CD4-positive, alpha-beta T cell (primary cell): ENCODE results near the gene KRT39. TPM values are rescaled to one million over a fixed set of nuclear protein-coding genes. Genes with fewer than 3 reads are reported as not detected.
A peak's percentile ranks its signal among the peaks of the same experiment; 100 is the strongest.

Experiments
- ATAC-seq: fragments of 200-7000 bp; cut with Tn5 transposase; one replicate; pipeline ENCODE4 v1.10.0; 2022; ENCODE audit warnings: mild to moderate bottlenecking; ENCODE audit not compliant: poor library complexity
- CTCF ChIA-PET: fragments of 350-600 bp; sonication (Branson Sonifier 250); formaldehyde crosslinking; loops from one replicate; lab custom pipeline; 2021; ENCODE audit warnings: antibody characterized with exemption, inconsistent platforms; lab: Charles Lee
- POLR2A ChIA-PET: fragments of 350-600 bp; sonication (Branson Sonifier 250); formaldehyde crosslinking; loops from one replicate; lab custom pipeline; 2021; ENCODE audit warnings: antibody characterized with exemption, inconsistent platforms; lab: Charles Lee
- DNase-seq, 14 experiments: peaks; one replicate each; pipeline ENCODE4 v3.0.0-alpha.2; 2013 to 2020; ENCODE audit warnings: mixed read lengths in 2 of 14
- H3K27ac ChIP-seq, 2 donors: one replicate each; pipeline versions ENCODE4 v1.5.1 to v1.7.0; 2013; ENCODE audit warnings: low read length in 2 of 2, low read depth in 1 of 2, mild to moderate bottlenecking in 1 of 2
- H3K27me3 ChIP-seq, 2 experiments: 1 replicate in 1 of 2; 2 replicates in 1 of 2; pipeline versions ENCODE4 v1.6.1 to v1.7.0; 2013; ENCODE audit warnings: low read length in 2 of 2, control low read depth in 1 of 2, mild to moderate bottlenecking in 1 of 2, moderate library complexity in 1 of 2; ENCODE audit not compliant: insufficient read depth in 2 of 2, control insufficient read depth in 1 of 2
- H3K36me3 ChIP-seq: one replicate; pipeline ENCODE4 v1.6.1; 2013; ENCODE audit warnings: low read length, control low read depth; ENCODE audit not compliant: insufficient read depth
- H3K4me1 ChIP-seq: one replicate; pipeline ENCODE4 v1.6.1; 2013; ENCODE audit warnings: low read length, control low read depth; ENCODE audit not compliant: insufficient read depth
- H3K4me3 ChIP-seq: one replicate; pipeline ENCODE4 v1.5.1; 2013; ENCODE audit warnings: mild to moderate bottlenecking, low read length, moderate library complexity
- H3K9me3 ChIP-seq, 2 experiments: 1 replicate in 1 of 2; 2 replicates in 1 of 2; pipeline versions ENCODE4 v1.6.1 to v1.7.0; 2013; ENCODE audit warnings: low read length in 2 of 2, mild to moderate bottlenecking in 2 of 2, control low read depth in 1 of 2, moderate library complexity in 1 of 2; ENCODE audit not compliant: control insufficient read depth in 1 of 2, insufficient read depth in 1 of 2
- H3K27ac Mint-ChIP-seq: one replicate; pipeline ENCODE4 v1.8.0; 2020; ENCODE audit warnings: mixed read lengths
- H3K27me3 Mint-ChIP-seq: one replicate; pipeline ENCODE4 v1.8.0; 2021; ENCODE audit warnings: mixed read lengths
- H3K36me3 Mint-ChIP-seq: one replicate; pipeline ENCODE4 v1.8.0; 2021; ENCODE audit warnings: low read depth, mixed read lengths
- H3K4me1 Mint-ChIP-seq: one replicate; pipeline ENCODE4 v1.8.0; 2021; ENCODE audit warnings: low read depth, mixed read lengths
- H3K4me3 Mint-ChIP-seq: one replicate; pipeline ENCODE4 v1.8.0; 2020; ENCODE audit warnings: mild to moderate bottlenecking, mixed read lengths
- H3K9me3 Mint-ChIP-seq: one replicate; pipeline ENCODE4 v1.8.0; 2020; ENCODE audit warnings: mixed read lengths
- intact Hi-C, 2 experiments: fragments of 100-400 bp; cut with DNase I in 1 of 2; cut with micrococcal nuclease in 1 of 2; formaldehyde crosslinking; loops; one replicate each; pipeline versions ENCODE4 v1.15.1 to v1.9.0; 2023 to 2025; cut with DNase I, micrococcal nuclease
- total RNA-seq, 174 experiments: library from RNA in 2 of 174; stranded (reverse) in 2 of 174; gene quantifications; one replicate each; pipeline ENCODE4 v1.2.3 and lab custom pipeline; 2021 to 2026
- TF ChIP-seq, protein P1 (sequence below): fragments of 200-600 bp; IDR thresholded peaks from one replicate; pipeline ENCODE4 v1.8.0; 2022; ENCODE audit warnings: antibody characterized with exemption, mild to moderate bottlenecking

Gene KRT39
- total RNA-seq, 2 experiments from 2014 or later: not detected

- Histone ChIP-seq H3K4me3 (no peak overlapping the region), H3K4me1 (no peaks in the 10 kb centered on the region), H3K27ac (no peak overlapping the region), H3K27me3 (no peaks in the 10 kb centered on the region), H3K9me3 (no peaks in the 10 kb centered on the region), H3K36me3 (no peaks in the 10 kb centered on the region)
- TF ChIP-seq, protein P1, sequence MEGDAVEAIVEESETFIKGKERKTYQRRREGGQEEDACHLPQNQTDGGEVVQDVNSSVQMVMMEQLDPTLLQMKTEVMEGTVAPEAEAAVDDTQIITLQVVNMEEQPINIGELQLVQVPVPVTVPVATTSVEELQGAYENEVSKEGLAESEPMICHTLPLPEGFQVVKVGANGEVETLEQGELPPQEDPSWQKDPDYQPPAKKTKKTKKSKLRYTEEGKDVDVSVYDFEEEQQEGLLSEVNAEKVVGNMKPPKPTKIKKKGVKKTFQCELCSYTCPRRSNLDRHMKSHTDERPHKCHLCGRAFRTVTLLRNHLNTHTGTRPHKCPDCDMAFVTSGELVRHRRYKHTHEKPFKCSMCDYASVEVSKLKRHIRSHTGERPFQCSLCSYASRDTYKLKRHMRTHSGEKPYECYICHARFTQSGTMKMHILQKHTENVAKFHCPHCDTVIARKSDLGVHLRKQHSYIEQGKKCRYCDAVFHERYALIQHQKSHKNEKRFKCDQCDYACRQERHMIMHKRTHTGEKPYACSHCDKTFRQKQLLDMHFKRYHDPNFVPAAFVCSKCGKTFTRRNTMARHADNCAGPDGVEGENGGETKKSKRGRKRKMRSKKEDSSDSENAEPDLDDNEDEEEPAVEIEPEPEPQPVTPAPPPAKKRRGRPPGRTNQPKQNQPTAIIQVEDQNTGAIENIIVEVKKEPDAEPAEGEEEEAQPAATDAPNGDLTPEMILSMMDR: no peak
- H3K27me3 Mint-ChIP-seq: peaks cover 15% of the 10 kb centered on the region
- ChIA-PET CTCF (no interaction called here), POLR2A (no interaction called here)
- intact Hi-C loops: no loop called here
- no peak for ATAC-seq
- H3K4me3 Mint-ChIP-seq: no peak overlapping the region
- no peak overlapping the region for H3K27ac Mint-ChIP-seq
- no peaks in the 10 kb centered on the region for H3K36me3 Mint-ChIP-seq
- H3K4me1 Mint-ChIP-seq: no peaks in the 10 kb centered on the region
- H3K9me3 Mint-ChIP-seq: no peaks in the 10 kb centered on the region
- DNase-seq: peak in 2 of 14 experiments; percentile 37 to 51
Measured at GRCh38 chr17:40915199-40915661, 51.5 kb downstream of the KRT39 start.

- DNase-seq (no peak), ATAC-seq (no peak)
- intact Hi-C loops: loop anchor here in 1 of 2 experiments (5.0 kb wide), 1 partner anchor 112 kb away; no protein-coding TSS in a partner anchor
- Mint-ChIP-seq H3K36me3 (no peaks in the 10 kb centered on the region), H3K27ac (no peak overlapping the region), H3K4me3 (no peak overlapping the region), H3K9me3 (no peaks in the 10 kb centered on the region), H3K4me1 (no peaks in the 10 kb centered on the region), H3K27me3 (peaks cover 23% of the 10 kb centered on the region)
- CTCF ChIA-PET: interaction anchor here (1.1 kb wide), 1 partner anchor 749 kb away, joined by 3 read pairs; no protein-coding TSS in a partner anchor
- H3K4me1 ChIP-seq: no peaks in the 10 kb centered on the region
- no peaks in the 10 kb centered on the region for H3K27me3 ChIP-seq
- POLR2A ChIA-PET: no interaction called here
- no peak overlapping the region for H3K4me3 ChIP-seq
- no peak overlapping the region for H3K27ac ChIP-seq
- no peaks in the 10 kb centered on the region for H3K9me3 ChIP-seq
- TF ChIP-seq, protein P1: no peak
- H3K36me3 ChIP-seq: no peaks in the 10 kb centered on the region
Measured at GRCh38 chr17:40914075-40914855, 52.5 kb downstream of the KRT39 start.

- Mint-ChIP-seq H3K27me3 (peaks cover 33% of the 10 kb centered on the region), H3K4me1 (no peaks in the 10 kb centered on the region), H3K9me3 (no peaks in the 10 kb centered on the region), H3K27ac (no peak overlapping the region), H3K36me3 (no peaks in the 10 kb centered on the region), H3K4me3 (no peak overlapping the region)
- ATAC-seq (no peak), DNase-seq (peak in 2 of 14 experiments; percentile 28 to 34)
- no peak overlapping the region for H3K4me3 ChIP-seq
- peaks cover 2 to 16% of the 10 kb centered on the region in 2 experiments for H3K27me3 ChIP-seq
- TF ChIP-seq, protein P1: no peak
- H3K4me1 ChIP-seq: no peaks in the 10 kb centered on the region
- H3K36me3 ChIP-seq: no peaks in the 10 kb centered on the region
- ChIA-PET POLR2A (no interaction called here), CTCF (no interaction called here)
- no peak overlapping the region for H3K27ac ChIP-seq
- intact Hi-C loops: loop anchor here in 1 of 2 experiments (5.0 kb wide), 1 partner anchor 110 kb away; no protein-coding TSS in a partner anchor
- H3K9me3 ChIP-seq: no peaks in the 10 kb centered on the region
Measured at GRCh38 chr17:40912486-40913210, 54.1 kb downstream of the KRT39 start.
